ENCODE results near the gene SH3PXD2A. TPM values are rescaled to one million over a fixed set of nuclear protein-coding genes. Genes with fewer than 3 reads are reported as not detected.

Gene SH3PXD2A
- total and polyA plus RNA-seq, 10 donors = 2.6 to 50.0 (median 35.2) TPM

GRCh38 chr10:103645141-103646054, 210.0 kb downstream of the SH3PXD2A start:
- intact Hi-C loops (cut with DNase I; ENCODE audit: low total_unique reads) = no loop called here
- H3K36me3 ChIP-seq = peaks cover 0 to 15% (median 0%) of the 10 kb centered on the region in 6 donors
- no peak overlapping the region for H3K4me3 ChIP-seq
- H3K27ac ChIP-seq = peak overlapping the region in 6 of 8 donors; percentile 5 to 57 (median 12)
- H3K4me1 ChIP-seq = peaks cover 0 to 49% (median 23%) of the 10 kb centered on the region in 6 donors
- DNase-seq = no peak
- no peaks in the 10 kb centered on the region for H3K9me3 ChIP-seq
- no peaks in the 10 kb centered on the region for H3K27me3 ChIP-seq (replicated peaks in 1 of 7)
- TF ChIP-seq POLR2AphosphoS5 (IDR thresholded peaks at IDR 0.05) = peak in 1 of 3 donors; percentile 24
- TF ChIP-seq POLR2A (IDR thresholded peaks at IDR 0.05) = no peak
- 49 to 60% (median 53%) methylated on average over 9 to 12 of the region's 12 CpGs for WGBS, 5 donors

- Histone ChIP-seq H3K4me3 (no peak overlapping the region), H3K27me3 (replicated peaks in 1 of 7) (no peaks in the 10 kb centered on the region), H3K4me1 (peaks cover 0 to 41% (median 19%) of the 10 kb centered on the region in 6 donors), H3K36me3 (peaks cover 0 to 17% (median 0%) of the 10 kb centered on the region in 6 donors), H3K9me3 (no peaks in the 10 kb centered on the region), H3K27ac (peak overlapping the region in 2 of 8 donors; percentile 52 to 61)
- intact Hi-C loops (cut with DNase I; ENCODE audit: low total_unique reads) = no loop called here
- DNase-seq = no peak
- TF ChIP-seq CTCF (IDR thresholded peaks at IDR 0.05 in 8 of 11, conservative IDR thresholded peaks at IDR 0.05 in 3 of 11) = no peak
- 89 to 94% (median 92%) methylated on average over 7 of the region's 7 CpGs for WGBS, 5 donors
These were observed 212.0 kb downstream of the SH3PXD2A start for GRCh38 chr10:103643381-103643780.

GRCh38 chr10:103641326-103641725, 214.1 kb downstream of the SH3PXD2A start:
- H3K36me3 ChIP-seq = peaks cover 0 to 5% (median 0%) of the 10 kb centered on the region in 6 donors
- no peaks in the 10 kb centered on the region for H3K9me3 ChIP-seq
- H3K4me3 ChIP-seq = no peak overlapping the region
- H3K27me3 ChIP-seq (replicated peaks in 1 of 7) = no peaks in the 10 kb centered on the region
- 82 to 90% (median 84%) methylated on average over 4 of the region's 4 CpGs for WGBS, 5 donors
- H3K4me1 ChIP-seq = peaks cover 0 to 59% (median 26%) of the 10 kb centered on the region in 6 donors
- no peak for DNase-seq
- TF ChIP-seq CTCF (IDR thresholded peaks at IDR 0.05 in 8 of 11, conservative IDR thresholded peaks at IDR 0.05 in 3 of 11) (no peak), POLR2AphosphoS5 (IDR thresholded peaks at IDR 0.05) (no peak), POLR2A (IDR thresholded peaks at IDR 0.05) (no peak)
- intact Hi-C loops (cut with DNase I; ENCODE audit: low total_unique reads) = no loop called here
- H3K27ac ChIP-seq = peak overlapping the region in 4 of 8 donors; percentile 5 to 61 (median 54)

- Histone ChIP-seq H3K27me3 (replicated peaks in 1 of 7) (no peaks in the 10 kb centered on the region), H3K4me3 (no peak overlapping the region), H3K9me3 (no peaks in the 10 kb centered on the region), H3K4me1 (peaks cover 0 to 59% (median 25%) of the 10 kb centered on the region in 6 donors), H3K36me3 (peaks cover 0 to 5% (median 0%) of the 10 kb centered on the region in 6 donors), H3K27ac (peak overlapping the region in 5 of 8 donors; percentile 5 to 61 (median 52))
- no peak for DNase-seq
- no peak for TF ChIP-seq CTCF (IDR thresholded peaks at IDR 0.05 in 8 of 11, conservative IDR thresholded peaks at IDR 0.05 in 3 of 11)
- TF ChIP-seq POLR2A (IDR thresholded peaks at IDR 0.05) = no peak
- no peak for TF ChIP-seq POLR2AphosphoS5 (IDR thresholded peaks at IDR 0.05)
- 70 to 80% (median 74%) methylated on average over 10 to 11 of the region's 11 CpGs for WGBS, 5 donors
- intact Hi-C loops (cut with DNase I; ENCODE audit: low total_unique reads) = no loop called here
These were observed 214.8 kb downstream of the SH3PXD2A start for GRCh38 chr10:103640436-103641181.
